ENCODE results near the gene FABP7.

DNA sequence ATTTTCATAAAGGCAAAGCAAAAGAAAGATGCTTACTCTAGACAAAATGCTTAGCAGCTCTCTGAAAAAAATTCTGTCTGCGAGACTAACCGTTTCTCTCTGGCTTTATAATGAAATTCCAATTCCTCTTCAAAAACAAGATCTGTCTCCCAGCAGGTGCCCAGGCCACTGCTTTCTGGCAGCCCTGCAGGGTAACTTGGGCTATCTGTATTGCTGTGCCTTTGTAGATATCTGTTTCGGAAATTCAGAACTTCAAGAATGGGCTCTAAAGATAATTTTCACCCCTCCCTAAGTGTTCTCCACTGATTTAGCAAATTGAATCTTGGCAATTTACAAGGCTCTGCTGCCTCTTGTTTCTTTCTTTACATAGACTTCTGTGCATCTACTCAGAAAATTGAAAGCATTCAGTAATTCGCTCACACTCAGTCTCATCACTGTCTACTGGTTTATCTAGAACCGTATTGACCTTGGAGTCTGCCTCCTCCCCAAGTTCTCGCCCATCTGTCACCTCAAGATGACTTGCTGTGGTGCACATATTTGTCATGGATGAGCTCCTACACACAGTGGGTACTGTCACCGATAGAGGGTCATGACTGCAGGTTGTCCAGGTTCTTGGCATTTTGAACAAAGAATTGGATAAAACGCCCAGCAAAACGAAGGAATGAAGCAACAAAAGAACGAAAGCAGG, 26.4 kb upstream of the FABP7 start:
- TF ChIP-seq POLR2A (IDR thresholded peaks at IDR 0.05): no peak
- TF ChIP-seq, protein P1, sequence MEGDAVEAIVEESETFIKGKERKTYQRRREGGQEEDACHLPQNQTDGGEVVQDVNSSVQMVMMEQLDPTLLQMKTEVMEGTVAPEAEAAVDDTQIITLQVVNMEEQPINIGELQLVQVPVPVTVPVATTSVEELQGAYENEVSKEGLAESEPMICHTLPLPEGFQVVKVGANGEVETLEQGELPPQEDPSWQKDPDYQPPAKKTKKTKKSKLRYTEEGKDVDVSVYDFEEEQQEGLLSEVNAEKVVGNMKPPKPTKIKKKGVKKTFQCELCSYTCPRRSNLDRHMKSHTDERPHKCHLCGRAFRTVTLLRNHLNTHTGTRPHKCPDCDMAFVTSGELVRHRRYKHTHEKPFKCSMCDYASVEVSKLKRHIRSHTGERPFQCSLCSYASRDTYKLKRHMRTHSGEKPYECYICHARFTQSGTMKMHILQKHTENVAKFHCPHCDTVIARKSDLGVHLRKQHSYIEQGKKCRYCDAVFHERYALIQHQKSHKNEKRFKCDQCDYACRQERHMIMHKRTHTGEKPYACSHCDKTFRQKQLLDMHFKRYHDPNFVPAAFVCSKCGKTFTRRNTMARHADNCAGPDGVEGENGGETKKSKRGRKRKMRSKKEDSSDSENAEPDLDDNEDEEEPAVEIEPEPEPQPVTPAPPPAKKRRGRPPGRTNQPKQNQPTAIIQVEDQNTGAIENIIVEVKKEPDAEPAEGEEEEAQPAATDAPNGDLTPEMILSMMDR (IDR thresholded peaks at IDR 0.05): no peak
